IMR-90 (cell line): ENCODE measurements around the gene CYB561D1. TPM values are rescaled to one million over a fixed set of nuclear protein-coding genes. Genes with fewer than 3 reads are reported as not detected.

Experiments
- ATAC-seq: fragments of 200-7000 bp; cut with Tn5 transposase; 2 replicates; pipeline ENCODE4 v1.9.1; 2020; ENCODE audit warnings: low read depth, mild to moderate bottlenecking, moderate library complexity
- BruUV-seq: library from RNA; stranded (reverse); fragments of 400-500 nt; replicated peaks from 2 replicates; lab custom pipeline; 2021; lab: Mats Ljungman, UMichigan
- CTCF ChIA-PET: fragments of 300-600 bp; formaldehyde crosslinking; extraction: SDS; loops from one replicate; lab custom pipeline; 2021; ENCODE audit warnings: antibody characterized with exemption; lab: Yijun Ruan, JAX
- POLR2A ChIA-PET: fragments of 300-600 bp; sonication (Branson Sonifier 250); formaldehyde crosslinking; loops from one replicate; lab custom pipeline; 2022; ENCODE audit warnings: antibody characterized with exemption; ENCODE audit not compliant: unreplicated experiment; lab: Charles Lee
- DNase-seq: peaks from one replicate; pipeline ENCODE4 v3.0.0; 2013
- H2AFZ ChIP-seq: replicated peaks from 2 replicates; pipeline ENCODE3; 2013; ENCODE audit warnings: low read length, mild to moderate bottlenecking; ENCODE audit not compliant: poor library complexity
- H2AK5ac ChIP-seq: 2 replicates; pipeline ENCODE4 v1.6.1; 2013; ENCODE audit warnings: low read depth, low read length, inconsistent platforms
- H2AK9ac ChIP-seq: replicated peaks from 2 replicates; pipeline ENCODE3; 2013; ENCODE audit warnings: mild to moderate bottlenecking, low read depth, low read length, moderate library complexity; ENCODE audit not compliant: poor library complexity
- H2BK120ac ChIP-seq: 2 replicates; pipeline ENCODE4 v1.6.1; 2013; ENCODE audit warnings: low read depth, low read length, inconsistent platforms
- H2BK15ac ChIP-seq: 3 replicates; pipeline ENCODE4 v1.6.1; 2013; ENCODE audit warnings: low read depth, low read length, inconsistent platforms
- H2BK20ac ChIP-seq: 2 replicates; pipeline ENCODE4 v1.6.1; 2013; ENCODE audit warnings: low read depth, mild to moderate bottlenecking, inconsistent platforms, low read length, moderate library complexity
- H2BK5ac ChIP-seq: 2 replicates; pipeline ENCODE4 v1.6.1; 2013; ENCODE audit warnings: mild to moderate bottlenecking, low read depth, low read length, inconsistent platforms; ENCODE audit not compliant: poor library complexity, severe bottlenecking
- H3K14ac ChIP-seq: replicated peaks from 2 replicates; pipeline ENCODE4 v1.6.1; 2013; ENCODE audit warnings: low read depth, low read length, inconsistent platforms
- H3K18ac ChIP-seq: 2 replicates; pipeline ENCODE4 v1.6.1; 2013; ENCODE audit warnings: low read depth, low read length, control low read depth
- H3K23ac ChIP-seq: 2 replicates; pipeline ENCODE4 v1.6.1; 2013; ENCODE audit warnings: low read depth, low read length, inconsistent platforms
- H3K27ac ChIP-seq: 2 replicates; pipeline ENCODE4 v1.5.1; 2013; ENCODE audit warnings: mild to moderate bottlenecking, control low read depth, low read length; ENCODE audit not compliant: insufficient read depth
- H3K27me3 ChIP-seq: 2 replicates; pipeline ENCODE4 v1.6.1; 2013; ENCODE audit warnings: low read length; ENCODE audit not compliant: control insufficient read depth, insufficient read depth
- H3K36me3 ChIP-seq: 2 replicates; pipeline ENCODE4 v1.6.1; 2013; ENCODE audit warnings: low read length, mixed read lengths; ENCODE audit not compliant: control insufficient read depth, insufficient read depth
- H3K4ac ChIP-seq: 2 replicates; pipeline ENCODE4 v1.6.1; 2013; ENCODE audit warnings: low read depth, low read length, inconsistent platforms
- H3K4me1 ChIP-seq: 2 replicates; pipeline ENCODE4 v1.6.1; 2013; ENCODE audit warnings: low read length, mixed read lengths; ENCODE audit not compliant: control insufficient read depth, insufficient read depth
- H3K4me2 ChIP-seq: 2 replicates; pipeline ENCODE4 v1.6.1; 2013; ENCODE audit warnings: low read depth, mild to moderate bottlenecking, control low read depth, low read length, moderate library complexity
- H3K4me3 ChIP-seq: 2 replicates; pipeline ENCODE4 v1.5.1; 2013; ENCODE audit warnings: low read depth, mild to moderate bottlenecking, control low read depth, low read length, moderate library complexity; ENCODE audit not compliant: insufficient read depth
- H3K56ac ChIP-seq: 2 replicates; pipeline ENCODE4 v1.6.1; 2013; ENCODE audit warnings: low read length, inconsistent platforms; ENCODE audit not compliant: insufficient read depth; ENCODE audit errors: extremely low read depth
- H3K79me1 ChIP-seq, 2 experiments: 2 replicates each; pipeline ENCODE4 v1.6.1; 2013; ENCODE audit warnings: low read length in 2 of 2, inconsistent platforms in 1 of 2, low read depth in 1 of 2
- H3K9ac ChIP-seq: 2 replicates; pipeline ENCODE4 v1.6.1; 2013; ENCODE audit warnings: low read depth, low read length, control low read depth
- H3K9me1 ChIP-seq: 2 replicates; pipeline ENCODE4 v1.6.1; 2013; ENCODE audit warnings: low read length, inconsistent platforms; ENCODE audit not compliant: insufficient read depth
- H3K9me3 ChIP-seq: 2 replicates; pipeline ENCODE4 v1.6.1; 2013; ENCODE audit warnings: low read length; ENCODE audit not compliant: control insufficient read depth, insufficient read depth
- H4K20me1 ChIP-seq: 2 replicates; pipeline ENCODE4 v1.6.1; 2013; ENCODE audit warnings: low read length, inconsistent platforms; ENCODE audit not compliant: insufficient read depth
- H4K5ac ChIP-seq: 2 replicates; pipeline ENCODE4 v1.6.1; 2013; ENCODE audit warnings: mild to moderate bottlenecking, low read depth, low read length, control low read depth
- H4K8ac ChIP-seq, 2 experiments: 2 replicates each; pipeline ENCODE4 v1.6.1; 2013; ENCODE audit warnings: low read depth in 2 of 2, low read length in 2 of 2, control low read depth in 1 of 2, inconsistent platforms in 1 of 2
- H4K91ac ChIP-seq: 2 replicates; pipeline ENCODE4 v1.6.1; 2013; ENCODE audit warnings: low read depth, low read length, inconsistent platforms; ENCODE audit not compliant: insufficient read depth
- BHLHE40 ChIP-seq: fragments of 150-350 bp; IDR thresholded peaks from 2 replicates; pipeline ENCODE4 v1.6.1; 2016; ENCODE audit warnings: mild to moderate bottlenecking, low read depth, low read length
- MAFK ChIP-seq: IDR thresholded peaks from 2 replicates; pipeline ENCODE4 v1.6.1; 2012; ENCODE audit warnings: low read depth, low read length, improper control_type of control experiment
- MAZ ChIP-seq: IDR thresholded peaks from 2 replicates; pipeline ENCODE4 v1.6.1; 2012; ENCODE audit warnings: low read depth, mild to moderate bottlenecking, low read length, improper control_type of control experiment, moderate library complexity, borderline replicate concordance
- MXI1 ChIP-seq: IDR thresholded peaks from 2 replicates; pipeline ENCODE4 v1.6.1; 2012; ENCODE audit warnings: low read depth, mild to moderate bottlenecking, low read length, moderate library complexity, borderline replicate concordance
- NFE2L2 ChIP-seq: fragments of 150-350 bp; IDR thresholded peaks from 2 replicates; pipeline ENCODE4 v1.6.1; 2016; ENCODE audit warnings: low read depth, mild to moderate bottlenecking, low read length
- POLR2A ChIP-seq: IDR thresholded peaks from 2 replicates; pipeline ENCODE4 v1.6.1; 2012; ENCODE audit warnings: mild to moderate bottlenecking, low read depth, low read length
- RAD21 ChIP-seq: IDR thresholded peaks from 2 replicates; pipeline ENCODE4 v1.6.1; 2012; ENCODE audit warnings: low read length, improper control_type of control experiment
- RCOR1 ChIP-seq: IDR thresholded peaks from 2 replicates; pipeline ENCODE4 v1.6.1; 2012; ENCODE audit warnings: mild to moderate bottlenecking, low read length, improper control_type of control experiment; ENCODE audit not compliant: insufficient replicate concordance
- WGBS, 2 experiments: methylation state at CpG; one replicate each; pipeline versions ENCODE4 v1.1.5 to v1.1.7; 2013; ENCODE audit warnings: missing lambda C conversion rate in 2 of 2; ENCODE audit not compliant: insufficient read length in 1 of 2; ENCODE audit errors: extremely low coverage in 2 of 2; 5-methylcytosine and 5-hydroxymethylcytosine counted together
- dilution Hi-C: fragments of 300-500 bp; cut with HindIII; formaldehyde crosslinking; loops from one replicate; pipeline ENCODE4 v1.14.3; 2018; ENCODE audit warnings: low sequenced_read_pairs; ENCODE audit not compliant: unreplicated experiment
- in situ Hi-C: fragments of 300-500 bp; cut with MboI; formaldehyde crosslinking; loops from 3 replicates; pipeline ENCODE4 v1.14.3; 2019; ENCODE audit warnings: low sequenced_read_pairs, inconsistent platforms, mixed read lengths
- intact Hi-C: fragments of 100-400 bp; cut with micrococcal nuclease; formaldehyde crosslinking; loops from 2 replicates; pipeline ENCODE4 v1.10.0; 2022
- polyA plus RNA-seq, 3 experiments: library from polyadenylated mRNA; depleted of rRNA; stranded (reverse); fragments of >200 nt; gene quantifications; 2 replicates each; pipeline ENCODE4 v1.2.3, GENCODE V29; 2012; ENCODE audit warnings: low replicate concordance in 1 of 3
- total RNA-seq: library from RNA; depleted of rRNA; stranded (reverse); fragments of >200 nt; gene quantifications from 2 replicates; pipeline ENCODE4 v1.2.3, GENCODE V29; 2012
- TF ChIP-seq, protein P1 (sequence below): conservative IDR thresholded peaks from 2 replicates; pipeline ENCODE4 v1.5.1; 2012; ENCODE audit warnings: mild to moderate bottlenecking, low read depth, low read length, improper control_type of control experiment
- TF ChIP-seq, protein P2 (sequence below): fragments of 150-350 bp; IDR thresholded peaks from 2 replicates; pipeline ENCODE4 v1.6.1; 2017; ENCODE audit warnings: mild to moderate bottlenecking, antibody characterized with exemption, low read length, low read depth

CYB561D1 gene
- total and polyA plus RNA-seq, 2 of the 4 experiments (the other 2 are of a cell fraction), result 5.7 to 8.1 TPM

DNA sequence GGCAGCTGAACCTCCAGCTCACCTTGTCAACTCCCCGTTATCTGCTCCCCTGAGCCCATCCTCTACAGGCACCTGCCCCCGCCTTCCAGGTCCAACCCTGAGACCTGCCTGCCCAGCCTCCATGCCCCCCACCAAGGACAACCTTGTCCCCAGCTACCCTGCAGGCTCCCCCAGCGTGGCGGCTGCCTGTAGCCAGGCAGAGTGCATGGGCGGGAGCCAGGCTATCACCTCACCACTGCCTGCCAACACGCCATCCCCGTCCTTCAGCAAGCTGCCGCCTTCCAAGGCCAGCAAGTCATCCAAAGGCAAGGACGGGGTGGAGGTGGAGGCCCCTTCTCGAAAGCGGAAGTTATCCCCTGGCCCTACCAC lies 3.0 kb upstream of the CYB561D1 start:
- Histone ChIP-seq H2AFZ (peak overlapping the region; percentile 79), H4K20me1 (peaks cover 2% of the 10 kb centered on the region; the same call in 1 of the 2 replicates), H3K4ac (no peak overlapping the region), H2BK15ac (no peak overlapping the region), H3K27me3 (no peaks in the 10 kb centered on the region), H3K14ac (no peak overlapping the region), H2BK5ac (no peak overlapping the region), H2AK5ac (no peak overlapping the region), H3K9ac (no peak overlapping the region), H3K4me3 (no peak overlapping the region), H3K9me3 (no peaks in the 10 kb centered on the region), H3K4me1 (peaks cover 6% of the 10 kb centered on the region), H3K4me2 (no peak overlapping the region), H3K36me3 (peaks cover 18% of the 10 kb centered on the region), H3K79me1 (peaks cover 10 to 18% of the 10 kb centered on the region in 2 experiments; a peak in 3 of 4 replicates), H4K91ac (no peak overlapping the region), H3K18ac (no peak overlapping the region), H4K5ac (no peak overlapping the region), H2AK9ac (peak overlapping the region; percentile 63), H4K8ac (no peak overlapping the region), H2BK120ac (no peak overlapping the region), H3K27ac (no peak overlapping the region), H3K9me1 (peaks cover 8% of the 10 kb centered on the region), H2BK20ac (no peak overlapping the region), H3K56ac (no peak overlapping the region), H3K23ac (no peak overlapping the region)
- no peak for TF ChIP-seq RAD21
- no peak for TF ChIP-seq POLR2A
- TF ChIP-seq NFE2L2, result no peak
- TF ChIP-seq BHLHE40, result no peak
- no peak for TF ChIP-seq MXI1
- TF ChIP-seq RCOR1, result no peak
- TF ChIP-seq MAFK, result no peak
- TF ChIP-seq MAZ, result no peak
- TF ChIP-seq, protein P1, sequence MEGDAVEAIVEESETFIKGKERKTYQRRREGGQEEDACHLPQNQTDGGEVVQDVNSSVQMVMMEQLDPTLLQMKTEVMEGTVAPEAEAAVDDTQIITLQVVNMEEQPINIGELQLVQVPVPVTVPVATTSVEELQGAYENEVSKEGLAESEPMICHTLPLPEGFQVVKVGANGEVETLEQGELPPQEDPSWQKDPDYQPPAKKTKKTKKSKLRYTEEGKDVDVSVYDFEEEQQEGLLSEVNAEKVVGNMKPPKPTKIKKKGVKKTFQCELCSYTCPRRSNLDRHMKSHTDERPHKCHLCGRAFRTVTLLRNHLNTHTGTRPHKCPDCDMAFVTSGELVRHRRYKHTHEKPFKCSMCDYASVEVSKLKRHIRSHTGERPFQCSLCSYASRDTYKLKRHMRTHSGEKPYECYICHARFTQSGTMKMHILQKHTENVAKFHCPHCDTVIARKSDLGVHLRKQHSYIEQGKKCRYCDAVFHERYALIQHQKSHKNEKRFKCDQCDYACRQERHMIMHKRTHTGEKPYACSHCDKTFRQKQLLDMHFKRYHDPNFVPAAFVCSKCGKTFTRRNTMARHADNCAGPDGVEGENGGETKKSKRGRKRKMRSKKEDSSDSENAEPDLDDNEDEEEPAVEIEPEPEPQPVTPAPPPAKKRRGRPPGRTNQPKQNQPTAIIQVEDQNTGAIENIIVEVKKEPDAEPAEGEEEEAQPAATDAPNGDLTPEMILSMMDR, result no peak
- TF ChIP-seq, protein P2, sequence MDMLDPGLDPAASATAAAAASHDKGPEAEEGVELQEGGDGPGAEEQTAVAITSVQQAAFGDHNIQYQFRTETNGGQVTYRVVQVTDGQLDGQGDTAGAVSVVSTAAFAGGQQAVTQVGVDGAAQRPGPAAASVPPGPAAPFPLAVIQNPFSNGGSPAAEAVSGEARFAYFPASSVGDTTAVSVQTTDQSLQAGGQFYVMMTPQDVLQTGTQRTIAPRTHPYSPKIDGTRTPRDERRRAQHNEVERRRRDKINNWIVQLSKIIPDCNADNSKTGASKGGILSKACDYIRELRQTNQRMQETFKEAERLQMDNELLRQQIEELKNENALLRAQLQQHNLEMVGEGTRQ, result no peak
- ChIA-PET POLR2A (no interaction called here), CTCF (interaction anchor here (0.6 to 8.5 kb wide), 10 partner anchors 8 to 309 kb away, joined by 3 to 75 read pairs (median 4); partner anchors contain the start of gene AMIGO1)
- intact Hi-C loops, result loop anchor here (1.0 kb wide), 1 partner anchor 41 kb away; no protein-coding TSS in a partner anchor
- DNase-seq, result no peak
- ATAC-seq, result no peak
- in situ Hi-C loops, result no loop called here
- BruUV-seq, result no TSS peak
- 100% methylated on average over 1 of the region's 11 CpGs; no CpG with 5 or more reads in 1 of the 2 experiments for WGBS, 2 experiments
- dilution Hi-C loops, result no loop called here
